Suprapubic skin (tissue), 4 donors: ENCODE results near the gene ABLIM3. TPM values are rescaled to one million over a fixed set of nuclear protein-coding genes. Genes with fewer than 3 reads are reported as not detected.
A peak's percentile ranks its signal among the peaks of the same experiment; 100 is the strongest.

Source experiments
- DNase-seq, 2 donors: peaks; one replicate each; pipeline ENCODE4 v3.0.0-alpha.2; 2019; ENCODE audit warnings: low spot score in 2 of 2
- H3K27ac ChIP-seq: fragments of 200-600 bp; sonication (generic); one replicate; pipeline ENCODE4 v1.5.1; 2019
- H3K27me3 ChIP-seq: fragments of 200-600 bp; sonication (generic); one replicate; pipeline ENCODE4 v1.5.1; 2019
- H3K36me3 ChIP-seq: fragments of 200-600 bp; sonication (generic); one replicate; pipeline ENCODE4 v1.5.1; 2019
- H3K4me1 ChIP-seq: fragments of 200-600 bp; sonication (generic); one replicate; pipeline ENCODE4 v1.5.1; 2019
- H3K4me3 ChIP-seq: fragments of 200-600 bp; sonication (generic); one replicate; pipeline ENCODE4 v1.5.1; 2019; ENCODE audit warnings: mild to moderate bottlenecking
- H3K9me3 ChIP-seq: fragments of 200-600 bp; sonication (generic); one replicate; pipeline ENCODE4 v1.5.1; 2019
- EP300 ChIP-seq: sonication (generic); formaldehyde crosslinking; IDR thresholded peaks from one replicate; pipeline ENCODE4 v1.6.1; 2017; ENCODE audit warnings: antibody characterized with exemption
- POLR2A ChIP-seq, 2 donors: fragments of 450-650 bp; IDR thresholded peaks; one replicate each; pipeline ENCODE4 v1.6.1; 2017; ENCODE audit warnings: antibody characterized with exemption in 2 of 2, mild to moderate bottlenecking in 2 of 2, moderate library complexity in 2 of 2
- POLR2AphosphoS5 ChIP-seq, 3 donors: sonication (generic); formaldehyde crosslinking; IDR thresholded peaks; one replicate each; pipeline ENCODE4 v1.6.1; 2017; ENCODE audit warnings: antibody characterized with exemption in 3 of 3
- WGBS: methylation state at CpG from one replicate; pipeline ENCODE4 v1.1.5; 2018; 5-methylcytosine and 5-hydroxymethylcytosine counted together
- total RNA-seq, 4 donors: library from RNA; depleted of rRNA; stranded (reverse); fragments of >200 nt; gene quantifications; one replicate each; pipeline ENCODE4 v1.1.0, GENCODE V29; 2016
- TF ChIP-seq, protein P1 (sequence below), 2 donors: fragments of 200-600 bp in 1 of 2; fragments of 450-650 bp in 1 of 2; sonication (generic) in 1 of 2; IDR thresholded peaks; one replicate each; pipeline ENCODE4 v1.5.1; 2016 to 2019; ENCODE audit warnings: antibody characterized with exemption in 2 of 2, mild to moderate bottlenecking in 1 of 2, moderate library complexity in 1 of 2

Gene ABLIM3
- total RNA-seq, 4 donors from 2014 or later: 4.7 to 22.6 (median 13.4) TPM

DNA sequence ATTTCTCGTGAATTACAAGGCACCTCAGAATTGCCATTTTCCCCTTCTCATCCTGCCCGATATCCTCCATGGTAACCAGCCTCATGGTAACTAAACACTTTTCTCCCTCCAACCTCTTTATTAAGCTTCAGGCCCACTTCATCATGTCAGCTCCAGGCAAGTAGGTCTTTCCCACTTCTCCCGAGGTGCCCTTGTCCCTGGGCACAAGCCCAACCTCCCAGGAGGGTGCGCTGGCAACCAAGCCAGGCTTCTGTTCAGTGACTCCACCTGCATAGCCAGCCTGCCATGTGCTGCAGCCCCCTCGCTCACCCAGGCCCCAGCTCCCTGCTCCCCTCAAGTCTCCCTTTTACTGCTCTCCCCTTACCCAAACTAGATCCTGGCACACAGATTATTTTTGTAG lies 83.0 kb downstream of the ABLIM3 start:
- H3K9me3 ChIP-seq: no peaks in the 10 kb centered on the region
- no peak overlapping the region for H3K4me3 ChIP-seq
- no peak for DNase-seq
- WGBS: 81% methylated on average over 5 of the region's 5 CpGs
- peaks cover 26% of the 10 kb centered on the region for H3K4me1 ChIP-seq
- no peak overlapping the region for H3K27ac ChIP-seq
- no peaks in the 10 kb centered on the region for H3K36me3 ChIP-seq
- H3K27me3 ChIP-seq: no peaks in the 10 kb centered on the region
- TF ChIP-seq, protein P1, sequence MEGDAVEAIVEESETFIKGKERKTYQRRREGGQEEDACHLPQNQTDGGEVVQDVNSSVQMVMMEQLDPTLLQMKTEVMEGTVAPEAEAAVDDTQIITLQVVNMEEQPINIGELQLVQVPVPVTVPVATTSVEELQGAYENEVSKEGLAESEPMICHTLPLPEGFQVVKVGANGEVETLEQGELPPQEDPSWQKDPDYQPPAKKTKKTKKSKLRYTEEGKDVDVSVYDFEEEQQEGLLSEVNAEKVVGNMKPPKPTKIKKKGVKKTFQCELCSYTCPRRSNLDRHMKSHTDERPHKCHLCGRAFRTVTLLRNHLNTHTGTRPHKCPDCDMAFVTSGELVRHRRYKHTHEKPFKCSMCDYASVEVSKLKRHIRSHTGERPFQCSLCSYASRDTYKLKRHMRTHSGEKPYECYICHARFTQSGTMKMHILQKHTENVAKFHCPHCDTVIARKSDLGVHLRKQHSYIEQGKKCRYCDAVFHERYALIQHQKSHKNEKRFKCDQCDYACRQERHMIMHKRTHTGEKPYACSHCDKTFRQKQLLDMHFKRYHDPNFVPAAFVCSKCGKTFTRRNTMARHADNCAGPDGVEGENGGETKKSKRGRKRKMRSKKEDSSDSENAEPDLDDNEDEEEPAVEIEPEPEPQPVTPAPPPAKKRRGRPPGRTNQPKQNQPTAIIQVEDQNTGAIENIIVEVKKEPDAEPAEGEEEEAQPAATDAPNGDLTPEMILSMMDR (IDR thresholded peaks at IDR 0.05): no peak
- no peak for TF ChIP-seq EP300
- no peak for TF ChIP-seq POLR2AphosphoS5 (IDR thresholded peaks at IDR 0.05)
- no peak for TF ChIP-seq POLR2A (IDR thresholded peaks at IDR 0.05)

DNA sequence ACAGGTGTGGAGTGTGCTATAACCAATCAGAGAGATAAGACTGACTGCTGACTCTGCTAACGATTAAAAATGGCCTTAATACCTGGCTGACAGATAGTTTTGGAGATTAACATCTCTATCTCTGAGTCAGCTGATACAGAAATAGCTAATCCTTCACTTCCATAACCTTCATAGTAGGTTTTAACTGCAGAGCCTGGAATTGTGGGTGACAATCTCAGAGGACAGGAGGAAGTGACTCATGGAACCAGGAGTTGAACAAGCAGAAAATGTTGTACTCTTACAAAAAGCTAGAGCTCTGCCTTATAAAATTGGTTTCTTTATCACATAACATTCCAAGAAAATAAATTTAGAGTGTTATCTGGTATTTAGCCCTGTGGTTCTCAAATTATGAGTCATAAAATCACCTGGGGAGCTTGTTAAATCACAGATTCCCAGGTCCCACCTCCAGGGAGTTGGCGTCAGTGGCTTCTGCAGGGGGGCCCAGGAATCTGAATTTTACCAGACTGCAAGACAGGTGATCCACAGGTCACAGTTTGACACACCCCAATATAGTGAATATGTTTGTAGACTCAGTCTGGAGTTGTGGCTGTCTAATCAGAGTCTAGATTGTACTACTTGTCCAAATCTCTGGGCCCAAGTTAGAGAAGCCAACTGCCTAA lies 86.0 kb downstream of the ABLIM3 start:
- no peak for TF ChIP-seq EP300
- no peaks in the 10 kb centered on the region for H3K9me3 ChIP-seq
- H3K27ac ChIP-seq: no peak overlapping the region
- DNase-seq: no peak
- WGBS: 65% methylated on average over 2 of the region's 2 CpGs
- H3K4me3 ChIP-seq: no peak overlapping the region
- no peaks in the 10 kb centered on the region for H3K27me3 ChIP-seq
- no peaks in the 10 kb centered on the region for H3K36me3 ChIP-seq
- peaks cover 17% of the 10 kb centered on the region for H3K4me1 ChIP-seq

DNA sequence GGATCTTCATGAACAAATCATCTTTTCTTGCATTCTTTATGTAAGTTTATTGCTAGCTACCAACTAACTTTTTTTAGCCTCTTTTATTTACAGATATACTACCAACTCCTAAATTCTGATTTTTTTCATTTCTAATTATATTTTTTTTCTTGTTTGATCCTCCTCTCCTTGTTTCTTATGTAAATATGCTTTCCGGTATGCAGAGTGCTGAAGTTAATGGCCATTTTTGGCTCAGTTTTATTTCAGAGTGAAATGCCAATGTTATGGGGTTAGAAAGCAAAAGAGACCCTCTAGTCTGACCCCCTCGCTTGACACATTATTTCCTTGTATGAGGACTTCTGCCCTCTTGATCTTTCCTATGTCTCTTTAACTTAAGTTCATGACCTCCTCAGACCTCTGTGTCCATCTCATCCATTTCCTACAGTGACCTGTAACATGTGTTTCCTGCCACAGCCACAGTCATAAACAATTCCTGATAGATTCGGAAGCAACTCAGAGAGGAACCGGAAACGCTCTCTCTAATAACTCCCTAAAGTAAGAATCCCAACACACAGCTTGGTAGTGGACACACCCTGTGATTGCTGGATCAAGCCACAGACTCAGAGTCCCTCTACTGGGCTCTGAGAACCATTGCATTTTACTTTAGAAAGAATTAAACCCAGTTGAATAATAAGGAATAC lies 87.5 kb downstream of the ABLIM3 start:
- no peaks in the 10 kb centered on the region for H3K27me3 ChIP-seq
- TF ChIP-seq, protein P1 (IDR thresholded peaks at IDR 0.05): peak; percentile 56 to 70
- no peak for TF ChIP-seq EP300
- TF ChIP-seq POLR2AphosphoS5 (IDR thresholded peaks at IDR 0.05): peak in 1 of 3 donors; percentile 23
- no peak for DNase-seq
- no peak overlapping the region for H3K4me3 ChIP-seq
- peaks cover 13% of the 10 kb centered on the region for H3K4me1 ChIP-seq
- peaks cover 4% of the 10 kb centered on the region for H3K36me3 ChIP-seq
- H3K9me3 ChIP-seq: no peaks in the 10 kb centered on the region
- peak overlapping the region; percentile 27 for H3K27ac ChIP-seq
- 24% methylated on average over 5 of the region's 5 CpGs for WGBS

DNA sequence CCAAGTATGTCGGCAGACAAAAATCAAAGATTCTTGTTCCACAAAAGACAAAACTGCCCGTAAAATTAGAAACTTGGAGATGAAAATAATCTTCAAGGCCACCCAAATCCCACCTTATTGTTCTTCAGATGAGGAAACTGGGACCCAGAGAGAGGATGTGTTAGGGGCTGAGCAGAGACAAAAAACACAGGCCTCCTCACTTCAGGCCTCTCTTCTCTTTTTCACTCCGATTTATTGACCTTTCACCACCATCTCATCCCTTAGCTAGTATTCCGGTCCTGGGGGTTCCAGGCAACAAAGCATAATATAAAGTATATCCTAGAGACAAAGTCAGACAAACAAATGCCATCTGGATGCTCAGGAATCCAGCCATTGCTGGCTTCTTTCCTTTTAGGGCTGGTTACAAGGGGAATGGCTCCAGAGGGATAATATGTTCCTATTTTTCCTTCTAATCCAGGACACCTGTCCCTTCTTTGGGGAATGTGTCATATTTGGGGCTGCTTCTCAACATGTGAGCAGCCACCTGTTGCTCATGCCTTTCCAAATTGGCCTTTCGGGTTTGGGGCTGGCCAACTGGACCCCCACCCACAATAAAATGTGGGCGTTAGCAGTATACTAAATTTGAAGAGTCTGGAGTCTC lies 88.1 kb downstream of the ABLIM3 start:
- Histone ChIP-seq H3K4me1 (peaks cover 10% of the 10 kb centered on the region), H3K27me3 (no peaks in the 10 kb centered on the region), H3K4me3 (no peak overlapping the region), H3K36me3 (peaks cover 4% of the 10 kb centered on the region), H3K9me3 (no peaks in the 10 kb centered on the region), H3K27ac (no peak overlapping the region)
- no peak for DNase-seq
- TF ChIP-seq POLR2A (IDR thresholded peaks at IDR 0.05) (no peak), POLR2AphosphoS5 (IDR thresholded peaks at IDR 0.05) (no peak), EP300 (no peak)
- TF ChIP-seq, protein P1 (IDR thresholded peaks at IDR 0.05): peak in 1 of 2 donors; percentile 1
- WGBS: 47% methylated on average over 6 of the region's 6 CpGs

DNA sequence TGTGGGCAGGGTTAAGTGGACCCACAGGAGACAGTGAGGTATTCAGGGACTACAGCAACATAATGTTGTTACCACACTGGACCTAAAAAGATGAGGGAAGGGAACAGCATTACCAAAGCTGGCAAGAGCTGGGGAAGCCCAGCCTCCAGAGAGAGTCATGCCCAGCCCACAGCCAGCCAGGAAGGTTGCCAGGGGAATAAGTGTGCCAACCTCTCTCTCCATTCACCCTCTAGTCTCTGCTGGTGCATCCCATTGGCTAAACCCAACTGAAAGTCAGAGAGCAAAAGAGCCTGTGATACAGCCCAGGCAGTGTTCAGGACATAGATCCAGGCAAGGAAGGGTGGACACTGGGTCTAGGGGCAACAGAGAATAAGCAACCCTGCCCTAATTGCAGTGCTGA lies 94.5 kb downstream of the ABLIM3 start:
- DNase-seq: no peak
- Histone ChIP-seq H3K27me3 (no peaks in the 10 kb centered on the region), H3K9me3 (no peaks in the 10 kb centered on the region), H3K4me1 (peaks cover 7% of the 10 kb centered on the region), H3K4me3 (no peak overlapping the region), H3K36me3 (peaks cover 15% of the 10 kb centered on the region), H3K27ac (no peak overlapping the region)
- TF ChIP-seq EP300 (no peak), POLR2AphosphoS5 (IDR thresholded peaks at IDR 0.05) (no peak), POLR2A (IDR thresholded peaks at IDR 0.05) (no peak)
- TF ChIP-seq, protein P1 (IDR thresholded peaks at IDR 0.05): no peak
